C4-2B (cell line): ENCODE results near the gene CDKN3.
"Not testable (repeated sequence)": the region's sequence is repeated elsewhere in the genome, so short reads cannot be mapped to it uniquely, and the experiment has no call there.

Experiments used
- CTCF ChIP-seq: fragments of 450-650 bp; conservative IDR thresholded peaks from 2 replicates; pipeline ENCODE4 v1.5.1; 2017; ENCODE audit warnings: mild to moderate bottlenecking
- ZFX ChIP-seq: fragments of 450-650 bp; IDR thresholded peaks from 2 replicates; pipeline ENCODE4 v1.6.1; 2017

DNA sequence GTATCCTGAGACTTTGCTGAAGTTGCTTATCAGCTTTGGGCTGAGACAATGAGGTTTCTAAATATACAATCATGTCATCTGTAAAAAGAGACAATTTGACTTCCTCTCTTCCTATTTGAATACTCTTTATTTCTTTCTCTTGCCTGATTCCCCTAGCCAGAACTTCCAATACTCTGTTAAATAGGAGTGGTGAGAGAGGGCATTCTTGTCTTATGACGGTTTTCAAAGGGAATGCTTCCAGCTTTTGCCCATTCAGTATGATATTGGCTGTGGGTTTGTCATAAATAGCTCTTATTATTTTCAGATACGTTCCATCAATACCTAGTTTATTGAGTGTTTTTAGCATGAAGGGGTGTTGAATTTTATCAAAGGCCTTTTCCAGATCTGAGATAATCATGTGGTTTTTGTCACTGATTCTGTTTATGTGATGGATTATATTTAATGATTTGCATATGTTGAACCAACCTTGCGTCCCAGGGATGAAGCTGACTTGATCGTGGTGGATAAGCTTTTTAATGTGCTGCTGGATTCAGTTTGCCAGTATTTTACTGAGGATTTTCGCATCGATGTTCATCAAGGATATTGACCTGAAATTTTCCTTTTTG is 6.7 kb downstream of the CDKN3 start:
- TF ChIP-seq CTCF, ZFX: not testable (repeated sequence)
